Body of pancreas (tissue), 4 donors: ENCODE measurements around the gene ZNF516.

Source experiments
- POLR2A ChIP-seq, 3 donors: fragments of 450-650 bp; IDR thresholded peaks; one replicate each; pipeline ENCODE4 v1.6.1; 2016; ENCODE audit warnings: antibody characterized with exemption in 3 of 3, mild to moderate bottlenecking in 2 of 3
- TF ChIP-seq, protein P1 (sequence below), 7 experiments: fragments of 450-650 bp in 4 of 7; fragments of 200-600 bp in 3 of 7; sonication (generic) in 3 of 7; IDR thresholded peaks; one replicate each; pipeline ENCODE4 v1.5.1; 2016 to 2019; ENCODE audit warnings: antibody characterized with exemption in 7 of 7

DNA sequence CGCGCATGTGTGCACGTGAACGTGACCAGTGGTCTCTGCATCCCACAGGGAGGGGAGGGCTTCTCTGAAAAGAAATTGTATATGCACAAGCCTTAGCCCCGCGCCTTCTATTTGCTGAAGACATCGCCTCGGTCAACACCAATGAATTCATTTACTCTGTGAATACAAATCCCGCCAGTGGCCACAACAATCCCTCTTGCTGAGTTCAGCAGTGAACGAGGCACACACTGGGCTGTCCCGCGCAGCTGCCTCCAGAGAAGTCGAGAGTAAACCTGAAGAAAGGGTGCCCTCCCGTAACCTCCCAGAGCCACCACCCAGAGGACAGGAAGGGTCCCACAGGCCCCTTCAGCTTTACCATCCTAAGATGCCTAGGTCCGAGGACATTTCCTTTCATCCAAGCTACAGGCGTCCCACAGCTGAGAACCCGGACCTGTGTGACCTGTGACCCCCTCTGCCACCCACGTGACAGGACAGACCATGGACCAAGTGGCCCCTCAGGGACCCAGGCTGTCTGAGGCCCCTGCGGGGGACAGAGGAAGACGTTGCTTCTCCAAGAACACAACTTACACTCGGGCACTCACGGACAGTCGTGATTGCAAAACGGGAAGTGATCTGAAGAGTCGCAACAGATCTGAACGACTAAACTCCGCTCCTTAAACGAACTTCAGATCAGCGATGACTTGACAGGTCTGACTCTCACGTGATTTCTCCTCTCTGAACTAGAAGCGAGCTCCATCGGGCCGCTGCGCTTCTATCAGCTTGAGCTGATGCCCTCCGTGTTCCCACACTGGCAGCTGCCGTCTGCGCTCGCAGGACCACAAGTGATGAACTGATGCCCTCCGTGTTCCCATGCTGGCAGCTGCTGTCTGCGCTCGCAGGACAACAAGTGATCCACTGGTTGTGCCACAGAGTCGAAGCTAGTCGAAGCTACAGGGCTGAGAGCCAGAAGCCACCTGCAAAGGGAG, 92.7 kb downstream of the ZNF516 start:
- TF ChIP-seq, protein P1, sequence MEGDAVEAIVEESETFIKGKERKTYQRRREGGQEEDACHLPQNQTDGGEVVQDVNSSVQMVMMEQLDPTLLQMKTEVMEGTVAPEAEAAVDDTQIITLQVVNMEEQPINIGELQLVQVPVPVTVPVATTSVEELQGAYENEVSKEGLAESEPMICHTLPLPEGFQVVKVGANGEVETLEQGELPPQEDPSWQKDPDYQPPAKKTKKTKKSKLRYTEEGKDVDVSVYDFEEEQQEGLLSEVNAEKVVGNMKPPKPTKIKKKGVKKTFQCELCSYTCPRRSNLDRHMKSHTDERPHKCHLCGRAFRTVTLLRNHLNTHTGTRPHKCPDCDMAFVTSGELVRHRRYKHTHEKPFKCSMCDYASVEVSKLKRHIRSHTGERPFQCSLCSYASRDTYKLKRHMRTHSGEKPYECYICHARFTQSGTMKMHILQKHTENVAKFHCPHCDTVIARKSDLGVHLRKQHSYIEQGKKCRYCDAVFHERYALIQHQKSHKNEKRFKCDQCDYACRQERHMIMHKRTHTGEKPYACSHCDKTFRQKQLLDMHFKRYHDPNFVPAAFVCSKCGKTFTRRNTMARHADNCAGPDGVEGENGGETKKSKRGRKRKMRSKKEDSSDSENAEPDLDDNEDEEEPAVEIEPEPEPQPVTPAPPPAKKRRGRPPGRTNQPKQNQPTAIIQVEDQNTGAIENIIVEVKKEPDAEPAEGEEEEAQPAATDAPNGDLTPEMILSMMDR (IDR thresholded peaks at IDR 0.05) = no peak
- no peak for TF ChIP-seq POLR2A (IDR thresholded peaks at IDR 0.05)
